Ovary (tissue), 9 donors: ENCODE results near the gene BBIP1. TPM values are rescaled to one million over a fixed set of nuclear protein-coding genes. Genes with fewer than 3 reads are reported as not detected.

Experiments used
- DNase-seq, 5 donors: peaks; one replicate each; pipeline ENCODE4 v3.0.0-alpha.2; 2019 to 2020
- H3K27ac ChIP-seq, 2 donors: fragments of 200-600 bp; one replicate each; pipeline versions ENCODE4 v1.5.1 to v1.8.0; 2019 to 2022
- H3K27me3 ChIP-seq: fragments of 200-600 bp; one replicate; pipeline ENCODE4 v1.8.0; 2022
- H3K36me3 ChIP-seq: fragments of 200-600 bp; sonication (generic); one replicate; pipeline ENCODE4 v1.5.1; 2019
- H3K4me1 ChIP-seq: one replicate; pipeline ENCODE4 v1.8.1; 2013; ENCODE audit warnings: mild to moderate bottlenecking, moderate library complexity; ENCODE audit not compliant: insufficient read depth
- H3K4me3 ChIP-seq: fragments of 200-600 bp; sonication (generic); one replicate; pipeline ENCODE4 v1.5.1; 2017
- H3K9me3 ChIP-seq, 2 donors: fragments of 200-600 bp in 1 of 2; sonication (generic) in 1 of 2; one replicate each; pipeline versions ENCODE4 v1.5.1 to v1.8.1; 2013 to 2019; ENCODE audit warnings: mild to moderate bottlenecking in 1 of 2, moderate library complexity in 1 of 2
- CTCF ChIP-seq, 3 donors: fragments of 450-650 bp in 2 of 3; fragments of 200-600 bp in 1 of 3; IDR thresholded peaks; one replicate each; pipeline versions ENCODE4 v1.5.1 to v1.8.0; 2016 to 2022; ENCODE audit warnings: antibody characterized with exemption in 3 of 3, mild to moderate bottlenecking in 1 of 3
- EP300 ChIP-seq: sonication (generic); formaldehyde crosslinking; IDR thresholded peaks from one replicate; pipeline ENCODE4 v1.6.1; 2017; ENCODE audit warnings: antibody characterized with exemption
- POLR2A ChIP-seq: fragments of 450-650 bp; IDR thresholded peaks from one replicate; pipeline ENCODE4 v1.6.1; 2017; ENCODE audit warnings: antibody characterized with exemption, mild to moderate bottlenecking, moderate library complexity
- WGBS, 3 donors: extraction: QIAGEN DNeasy Blood & Tissue Kit in 1 of 3; methylation state at CpG; one replicate each; pipeline versions ENCODE4 v1.1.5 to v1.1.7; 2013 to 2017; 5-methylcytosine and 5-hydroxymethylcytosine counted together
- intact Hi-C, 4 donors: fragments of 100-400 bp; cut with DNase I; formaldehyde crosslinking; loops; one replicate each; pipeline versions ENCODE4 v1.11.0 to v1.15.1; 2022 to 2023
- polyA plus RNA-seq, 2 donors: library from polyadenylated mRNA; stranded (reverse); fragments of 200-250 nt in 1 of 2; fragments of 350-450 nt in 1 of 2; fragmentation: Illumina TruSeq in 1 of 2; extraction: RNeasy Lipid Tissue Mini Kit (QIAGEN cat#74804) in 1 of 2; gene quantifications; one replicate each; pipeline ENCODE4 v1.2.3, GENCODE V29; 2013 to 2014
- total RNA-seq, 7 donors: library from RNA; depleted of rRNA in 2 of 7; stranded (reverse); fragments of >200 nt in 2 of 7; fragmentation: NEBNext Ultra II Directional in 3 of 7; extraction: Animal tissue kit (Norgen Biotek cat#: 25700) in 3 of 7; gene quantifications; one replicate each; pipeline versions ENCODE4 v1.1.0 to v1.2.4, GENCODE V29; 2016 to 2023
- donor health status: DM: no; HTN: no; CAD: no; lungs with moderate emphysema.
- donor health status: DM: no; HTN: no; CAD: no.
- donor health status: Bipolar disorder and iron deficiency.
- donor health status: DM: yes; HTN: yes; CAD: no.
- donor health status: DM: no; HTN: no; CAD: no.
- donor health status: DM: yes; HTN: yes; CAD: no.

The BBIP1 gene
- total and polyA plus RNA-seq, 9 donors = 22.0 to 40.5 (median 30.5) TPM

DNA sequence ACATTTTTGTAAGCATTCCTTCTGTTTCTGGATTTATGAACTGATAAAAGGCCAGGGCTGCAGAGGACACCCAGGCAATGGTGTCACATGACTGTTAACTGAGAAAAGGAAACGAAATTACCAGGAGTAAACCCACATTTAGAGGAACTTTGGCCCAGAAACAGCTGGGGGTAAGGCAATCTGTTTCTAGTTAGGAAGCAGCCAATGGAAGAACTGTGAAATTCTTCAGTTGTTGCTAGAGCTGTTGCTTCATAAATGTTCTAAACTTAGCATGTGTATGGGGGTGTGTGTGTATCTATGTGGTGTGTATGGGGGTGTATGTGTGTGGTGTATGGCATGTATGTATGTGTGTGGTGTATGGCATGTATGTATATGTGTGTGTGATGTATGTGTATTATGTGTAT, 59.0 kb downstream of the BBIP1 start:
- intact Hi-C loops = no loop called here

DNA sequence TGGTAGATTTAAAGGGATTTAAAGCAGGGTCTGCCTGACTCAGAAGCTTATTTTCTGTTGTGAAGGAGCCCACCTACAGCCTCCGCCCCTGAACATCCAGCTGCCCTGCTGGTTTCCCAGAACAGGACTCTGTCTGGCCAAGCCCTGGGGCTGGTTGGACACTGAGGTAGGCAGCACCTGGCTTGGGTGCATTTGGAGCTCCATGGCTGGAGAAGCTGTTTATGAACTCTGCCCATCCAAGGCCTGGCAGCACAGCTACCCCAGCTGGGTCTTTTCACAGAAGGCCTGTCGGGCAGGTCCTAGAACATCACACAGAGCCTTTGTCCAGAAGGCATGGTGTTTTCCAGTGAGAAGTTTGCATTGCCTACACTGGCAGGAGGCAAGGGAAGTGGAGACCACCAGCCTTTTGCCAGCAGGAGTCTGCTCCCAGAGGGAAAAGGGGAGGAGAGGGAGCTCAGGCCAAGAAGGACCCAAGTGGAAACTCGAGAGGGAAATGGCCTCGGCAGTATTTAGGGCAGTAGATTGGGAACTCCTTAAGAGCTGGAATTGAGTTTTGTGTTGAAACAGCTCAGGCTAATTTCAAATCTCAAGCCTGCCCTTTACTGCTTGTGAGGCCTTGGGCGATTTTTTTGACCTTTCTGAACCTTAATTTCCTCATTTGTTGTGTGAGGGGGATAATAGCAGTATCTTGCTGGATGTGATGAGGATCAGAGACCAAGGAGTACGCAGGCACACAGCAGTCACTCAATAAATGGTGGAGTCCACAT, 59.6 kb downstream of the BBIP1 start:
- TF ChIP-seq CTCF (IDR thresholded peaks at IDR 0.05) (no peak), EP300 (no peak), POLR2A (no peak)
- Histone ChIP-seq H3K27me3 (no peaks in the 10 kb centered on the region), H3K27ac (peak overlapping the region; percentile 27 to 34), H3K4me3 (no peak overlapping the region), H3K36me3 (no peaks in the 10 kb centered on the region), H3K4me1 (peaks cover 18% of the 10 kb centered on the region), H3K9me3 (no peaks in the 10 kb centered on the region)
- intact Hi-C loops = no loop called here
- 58 to 68% (median 62%) methylated on average over 6 of the region's 6 CpGs for WGBS, 3 donors
- DNase-seq = no peak

More for the DNA sequence above, 59.0 kb downstream of the BBIP1 start:
- 9 to 18% (median 15%) methylated on average over 1 of the region's 1 CpG for WGBS, 3 donors
- TF ChIP-seq EP300 (no peak), POLR2A (no peak), CTCF (IDR thresholded peaks at IDR 0.05) (no peak)
- no peak for DNase-seq
- Histone ChIP-seq H3K27ac (peak overlapping the region in 1 of 2 donors; percentile 27), H3K4me1 (peaks cover 18% of the 10 kb centered on the region), H3K4me3 (no peak overlapping the region), H3K27me3 (no peaks in the 10 kb centered on the region), H3K36me3 (no peaks in the 10 kb centered on the region), H3K9me3 (no peaks in the 10 kb centered on the region)

DNA sequence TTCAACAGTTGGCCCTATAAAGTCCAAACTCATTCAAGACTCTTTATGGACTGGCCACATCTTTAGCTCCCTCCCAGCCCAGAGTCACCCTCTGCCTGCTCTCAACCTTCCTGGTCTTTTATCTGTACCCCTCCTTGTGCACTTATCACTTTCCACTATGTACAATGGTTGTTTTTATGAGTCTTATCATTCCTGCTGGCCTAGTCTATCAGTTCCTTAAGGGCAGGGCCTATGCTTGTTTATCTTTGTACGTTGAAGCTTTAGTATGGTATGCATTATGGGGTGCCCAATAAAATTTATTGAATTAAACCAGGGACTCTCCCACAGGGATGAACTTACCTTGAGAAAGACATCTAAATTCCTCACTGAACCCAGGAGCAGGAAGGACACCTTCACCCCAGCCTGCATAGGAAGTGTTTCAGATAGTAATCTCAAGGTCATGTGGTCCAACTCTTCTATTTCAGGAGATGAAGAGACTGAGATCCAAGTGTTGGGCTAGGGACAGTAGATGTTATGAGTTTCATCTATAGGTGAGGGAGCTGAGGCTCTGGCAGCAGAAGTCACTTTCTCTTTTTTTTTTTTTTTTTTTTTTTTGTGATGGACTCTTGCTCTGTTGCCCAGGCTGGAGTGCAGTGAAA, 60.6 kb downstream of the BBIP1 start:
- Histone ChIP-seq H3K4me1 (peaks cover 18% of the 10 kb centered on the region), H3K27me3 (no peaks in the 10 kb centered on the region), H3K4me3 (no peak overlapping the region), H3K9me3 (no peaks in the 10 kb centered on the region), H3K36me3 (no peaks in the 10 kb centered on the region), H3K27ac (peak overlapping the region in 1 of 2 donors; percentile 33)
- TF ChIP-seq POLR2A (no peak), CTCF (IDR thresholded peaks at IDR 0.05) (no peak), EP300 (no peak)
- WGBS, 3 donors = 15 to 31% (median 31%) methylated on average over 1 of the region's 1 CpG
- intact Hi-C loops = no loop called here
- DNase-seq = no peak

DNA sequence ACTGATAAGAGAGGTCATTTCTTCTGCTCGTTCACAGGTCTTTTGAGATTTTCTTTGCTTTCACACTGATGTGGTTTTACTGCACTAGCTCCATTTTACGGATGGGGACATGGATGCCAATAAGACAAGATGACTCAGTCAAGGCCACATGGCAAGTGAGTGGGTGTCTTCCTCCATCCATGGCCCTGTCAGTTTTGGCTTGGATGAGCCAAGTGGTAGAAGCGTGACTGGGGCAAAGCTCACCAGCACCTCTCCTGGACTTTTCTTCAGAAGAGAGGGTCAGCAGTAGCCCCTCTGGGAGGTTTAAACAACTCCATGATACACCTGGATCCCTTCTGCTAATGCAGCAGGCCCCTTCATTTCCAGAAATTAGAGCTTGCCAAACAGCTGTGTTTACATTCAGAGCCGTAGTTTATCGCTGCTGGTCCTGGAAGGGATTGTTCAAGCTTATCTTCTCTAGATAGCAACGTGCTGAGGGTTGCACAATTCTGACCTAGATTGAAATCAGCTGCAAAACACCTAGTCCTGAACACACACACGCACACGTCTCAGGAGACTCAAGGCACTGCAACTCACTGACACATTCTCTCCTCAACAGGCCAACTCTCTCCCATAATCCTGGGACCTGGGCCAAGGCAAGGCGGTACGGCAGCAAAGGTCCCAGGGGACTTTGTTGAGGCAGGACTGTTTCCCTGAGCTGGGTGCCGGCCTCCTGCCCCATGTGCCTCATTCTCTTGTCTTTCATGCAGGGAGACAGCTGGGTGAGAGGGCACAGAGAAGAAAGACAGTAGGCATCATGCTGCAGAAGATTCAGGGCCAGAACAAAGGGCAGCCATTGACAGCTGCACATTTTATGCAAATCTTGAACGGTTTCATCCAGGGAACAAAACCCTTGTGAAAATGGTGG, 61.5 kb downstream of the BBIP1 start:
- no peaks in the 10 kb centered on the region for H3K9me3 ChIP-seq
- peaks cover 18% of the 10 kb centered on the region for H3K4me1 ChIP-seq
- no peaks in the 10 kb centered on the region for H3K27me3 ChIP-seq
- peak in 1 of 5 donors; percentile 58 for DNase-seq
- H3K36me3 ChIP-seq = no peaks in the 10 kb centered on the region
- intact Hi-C loops = no loop called here
- no peak overlapping the region for H3K4me3 ChIP-seq
- TF ChIP-seq POLR2A (no peak), CTCF (IDR thresholded peaks at IDR 0.05) (no peak), EP300 (no peak)
- H3K27ac ChIP-seq = peak overlapping the region in 1 of 2 donors; percentile 33
- WGBS, 3 donors = 22 to 27% (median 22%) methylated on average over 12 of the region's 12 CpGs
